OCI-LY1 (cell line): ENCODE data around the gene ENOSF1.
"Not testable (repeated sequence)": the region's sequence is repeated elsewhere in the genome, so short reads cannot be mapped to it uniquely, and the experiment has no call there.

Experiments
- H2AFZ ChIP-seq: fragments of 200-600 bp; sonication (generic), shearing (Covaris generic); 2 replicates; pipeline ENCODE4 v1.6.0; 2014; ENCODE audit warnings: antibody characterized with exemption, mild to moderate bottlenecking, low read length
- H3F3A ChIP-seq: fragments of 200-600 bp; sonication (generic), shearing (Covaris generic); 2 replicates; pipeline ENCODE4 v1.6.0; 2014; ENCODE audit warnings: mild to moderate bottlenecking, antibody characterized with exemption, low read length, moderate library complexity; ENCODE audit not compliant: insufficient read depth
- H3K27ac ChIP-seq: fragments of 200-600 bp; sonication (generic); 2 replicates; pipeline ENCODE4 v1.5.1; 2014; ENCODE audit warnings: low read length, mixed run types, mild to moderate bottlenecking, low read depth; ENCODE audit not compliant: poor library complexity, severe bottlenecking
- H3K27me3 ChIP-seq: fragments of 200-600 bp; sonication (generic); 2 replicates; pipeline ENCODE4 v1.6.0; 2014; ENCODE audit warnings: antibody characterized with exemption, mild to moderate bottlenecking, low read length, moderate library complexity; ENCODE audit not compliant: insufficient read depth
- H3K36me3 ChIP-seq: fragments of 200-600 bp; sonication (generic); 2 replicates; pipeline ENCODE4 v1.6.1; 2014; ENCODE audit warnings: mild to moderate bottlenecking, antibody characterized with exemption, low read length, moderate library complexity, mixed read lengths; ENCODE audit not compliant: insufficient read depth
- H3K4me1 ChIP-seq: fragments of 200-600 bp; sonication (generic); 2 replicates; pipeline ENCODE4 v1.5.1; 2014; ENCODE audit warnings: mild to moderate bottlenecking, low read length, moderate library complexity; ENCODE audit not compliant: insufficient read depth, severe bottlenecking
- H3K4me2 ChIP-seq: fragments of 200-600 bp; sonication (generic), shearing (Covaris generic); 2 replicates; pipeline ENCODE4 v1.6.1; 2014; ENCODE audit warnings: low read length
- H3K4me3 ChIP-seq: fragments of 200-600 bp; sonication (generic); 2 replicates; pipeline ENCODE4 v1.5.1; 2014; ENCODE audit warnings: low read length, low read depth, mild to moderate bottlenecking, mixed read lengths; ENCODE audit not compliant: poor library complexity, severe bottlenecking
- H3K79me2 ChIP-seq: fragments of 200-600 bp; shearing (Covaris generic); 2 replicates; pipeline ENCODE4 v1.6.1; 2016; ENCODE audit warnings: mixed run types, low read length, mixed read lengths; ENCODE audit not compliant: insufficient read depth
- H3K9ac ChIP-seq: fragments of 200-600 bp; sonication (generic), shearing (Covaris generic); 2 replicates; pipeline ENCODE4 v1.6.1; 2014; ENCODE audit warnings: mild to moderate bottlenecking, low read length, mixed read lengths
- H3K9me2 ChIP-seq: fragments of 200-600 bp; sonication (generic), shearing (Covaris generic); 2 replicates; pipeline ENCODE4 v1.6.1; 2014; ENCODE audit warnings: low read depth, mild to moderate bottlenecking, low read length, mixed read lengths
- H3K9me3 ChIP-seq: fragments of 200-600 bp; shearing (Covaris generic); 2 replicates; pipeline ENCODE4 v1.6.1; 2014; ENCODE audit warnings: low read length, mixed read lengths
- H4K20me1 ChIP-seq: fragments of 200-600 bp; sonication (generic), shearing (Covaris generic); 2 replicates; pipeline ENCODE4 v1.6.0; 2016; ENCODE audit warnings: mild to moderate bottlenecking, low read length; ENCODE audit not compliant: insufficient read depth
- CTCF ChIP-seq: fragments of 200-600 bp; sonication (generic), shearing (Covaris generic); IDR thresholded peaks from 2 replicates; pipeline ENCODE4 v1.5.1; 2017; ENCODE audit warnings: mild to moderate bottlenecking, antibody characterized with exemption, low read length, moderate library complexity, mixed read lengths
- EZH2 ChIP-seq: fragments of 200-600 bp; sonication (generic), shearing (Covaris generic); IDR thresholded peaks from 2 replicates; pipeline ENCODE4 v1.8.0; 2017; ENCODE audit warnings: borderline replicate concordance, mixed run types, mild to moderate bottlenecking, antibody characterized with exemption, low read length, moderate library complexity, mixed read lengths

The ENOSF1 gene

GRCh38 chr18:685438-685837 lies 27.0 kb downstream of the ENOSF1 start:
- TF ChIP-seq EZH2: no peak
- no peak for TF ChIP-seq CTCF
- H3K9ac ChIP-seq: no peak overlapping the region
- no peaks in the 10 kb centered on the region for H4K20me1 ChIP-seq
- H3K4me2 ChIP-seq: no peak overlapping the region
- no peaks in the 10 kb centered on the region for H3K9me2 ChIP-seq
- H2AFZ ChIP-seq: no peak overlapping the region
- H3K4me3 ChIP-seq: no peak overlapping the region
- no peaks in the 10 kb centered on the region for H3K36me3 ChIP-seq
- no peaks in the 10 kb centered on the region for H3K79me2 ChIP-seq
- H3K9me3 ChIP-seq: no peaks in the 10 kb centered on the region
- no peaks in the 10 kb centered on the region for H3K27me3 ChIP-seq
- no peak overlapping the region for H3K27ac ChIP-seq
- H3F3A ChIP-seq: no peaks in the 10 kb centered on the region
- no peaks in the 10 kb centered on the region for H3K4me1 ChIP-seq

DNA sequence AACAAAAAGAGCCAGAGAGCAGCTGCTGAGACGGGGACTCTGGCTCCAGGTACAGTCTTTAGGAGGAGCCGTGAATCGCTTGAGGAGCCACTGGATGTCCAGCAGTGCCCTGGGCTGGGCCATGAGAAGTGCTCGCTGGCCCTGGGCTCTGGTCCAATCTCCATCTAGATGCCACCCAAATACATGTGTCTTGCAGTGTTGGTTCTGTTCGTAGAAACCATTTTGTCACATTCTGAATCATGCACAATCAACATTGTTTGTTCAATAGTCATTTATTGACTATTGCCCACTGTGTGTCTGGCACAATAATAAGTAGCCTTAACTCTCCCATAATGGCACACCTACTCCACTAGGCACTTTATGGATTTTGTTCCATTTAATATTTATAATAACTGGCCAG lies 28.9 kb downstream of the ENOSF1 start:
- Histone ChIP-seq H3K79me2 (no peaks in the 10 kb centered on the region), H3K9me2 (no peaks in the 10 kb centered on the region), H3K9me3 (no peaks in the 10 kb centered on the region), H3K4me2 (no peak overlapping the region), H2AFZ (no peak overlapping the region), H3K27me3 (no peaks in the 10 kb centered on the region), H3K27ac (no peak overlapping the region), H3K36me3 (no peaks in the 10 kb centered on the region), H4K20me1 (no peaks in the 10 kb centered on the region), H3K4me1 (no peaks in the 10 kb centered on the region), H3F3A (no peaks in the 10 kb centered on the region), H3K9ac (no peak overlapping the region), H3K4me3 (no peak overlapping the region)
- no peak for TF ChIP-seq EZH2
- TF ChIP-seq CTCF: no peak

GRCh38 chr18:682833-683232 lies 29.6 kb downstream of the ENOSF1 start:
- Histone ChIP-seq H3K4me3 (no peak overlapping the region), H3K4me1 (no peaks in the 10 kb centered on the region), H2AFZ (no peak overlapping the region), H3K36me3 (no peaks in the 10 kb centered on the region), H3K27ac (no peak overlapping the region), H3K4me2 (no peak overlapping the region), H3K9me2 (no peaks in the 10 kb centered on the region), H3K79me2 (no peaks in the 10 kb centered on the region), H3K9ac (no peak overlapping the region), H3F3A (no peaks in the 10 kb centered on the region), H4K20me1 (no peaks in the 10 kb centered on the region), H3K9me3 (no peaks in the 10 kb centered on the region), H3K27me3 (no peaks in the 10 kb centered on the region)
- TF ChIP-seq EZH2 (no peak), CTCF (no peak)

DNA sequence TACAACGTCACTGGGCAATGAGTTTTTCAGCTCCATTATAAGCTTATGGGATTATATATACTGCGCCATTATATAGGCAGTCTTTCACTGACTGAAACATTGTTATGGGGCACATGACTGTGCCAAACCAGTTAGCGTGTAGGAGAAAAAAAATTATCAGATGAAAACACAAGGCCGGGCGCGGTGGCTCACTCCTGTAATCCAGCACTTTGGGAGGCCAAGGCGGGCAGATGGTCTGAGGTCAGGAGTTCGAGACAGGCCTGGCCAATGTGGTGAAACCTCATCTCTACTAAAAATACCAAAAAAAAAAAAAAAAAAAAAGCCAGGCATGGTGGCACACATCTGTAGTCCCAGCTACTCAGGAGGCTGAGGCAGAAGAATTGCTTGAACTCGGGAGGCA lies 30.0 kb downstream of the ENOSF1 start:
- not testable (repeated sequence) for H3K9me2 ChIP-seq, H3K36me3 ChIP-seq, H3K9me3 ChIP-seq, H3K27ac ChIP-seq, H3K4me3 ChIP-seq, H3K9ac ChIP-seq, H2AFZ ChIP-seq, H3K27me3 ChIP-seq, H3K4me1 ChIP-seq, H4K20me1 ChIP-seq, H3F3A ChIP-seq, H3K79me2 ChIP-seq, H3K4me2 ChIP-seq
